Ishikawa (cell line): ENCODE results near the gene FGF14.

ENCODE experiments used
- NFIC ChIP-seq: IDR thresholded peaks from 2 replicates; pipeline ENCODE4 v1.6.1; 2012
- RAD21 ChIP-seq: IDR thresholded peaks from 2 replicates; pipeline ENCODE4 v1.6.1; 2012; ENCODE audit warnings: low read depth
- REST ChIP-seq: IDR thresholded peaks from 2 replicates; pipeline ENCODE4 v1.6.1; 2012; ENCODE audit warnings: low read depth, mild to moderate bottlenecking
- USF1 ChIP-seq: IDR thresholded peaks from 2 replicates; pipeline ENCODE4 v1.6.1; 2012

- no peak for TF ChIP-seq RAD21
- TF ChIP-seq REST: no peak
- no peak for TF ChIP-seq NFIC
- no peak for TF ChIP-seq USF1
These were observed 720.0 kb downstream of the FGF14 start for GRCh38 chr13:101681834-101682233.
